A549 (cell line): ENCODE measurements around the gene ZNF548.

Experiments
- CHD2 ChIP-seq: fragments of 150-350 bp; IDR thresholded peaks from 2 replicates; pipeline ENCODE4 v1.6.1; 2014; ENCODE audit warnings: low read length; ENCODE audit not compliant: partially characterized antibody
- POLR2A ChIP-seq: IDR thresholded peaks from 2 replicates; pipeline ENCODE4 v1.6.1; 2012; ENCODE audit warnings: mild to moderate bottlenecking, low read length
- TF ChIP-seq, protein P1 (sequence below): fragments of >200 bp; sonication (Bioruptor Twin); formaldehyde crosslinking; IDR thresholded peaks from 3 replicates; pipeline ENCODE4 v1.5.1; 2016

- TF ChIP-seq POLR2A, result peak; percentile 50; the same call in 1 of the 2 replicates
- TF ChIP-seq, protein P1, sequence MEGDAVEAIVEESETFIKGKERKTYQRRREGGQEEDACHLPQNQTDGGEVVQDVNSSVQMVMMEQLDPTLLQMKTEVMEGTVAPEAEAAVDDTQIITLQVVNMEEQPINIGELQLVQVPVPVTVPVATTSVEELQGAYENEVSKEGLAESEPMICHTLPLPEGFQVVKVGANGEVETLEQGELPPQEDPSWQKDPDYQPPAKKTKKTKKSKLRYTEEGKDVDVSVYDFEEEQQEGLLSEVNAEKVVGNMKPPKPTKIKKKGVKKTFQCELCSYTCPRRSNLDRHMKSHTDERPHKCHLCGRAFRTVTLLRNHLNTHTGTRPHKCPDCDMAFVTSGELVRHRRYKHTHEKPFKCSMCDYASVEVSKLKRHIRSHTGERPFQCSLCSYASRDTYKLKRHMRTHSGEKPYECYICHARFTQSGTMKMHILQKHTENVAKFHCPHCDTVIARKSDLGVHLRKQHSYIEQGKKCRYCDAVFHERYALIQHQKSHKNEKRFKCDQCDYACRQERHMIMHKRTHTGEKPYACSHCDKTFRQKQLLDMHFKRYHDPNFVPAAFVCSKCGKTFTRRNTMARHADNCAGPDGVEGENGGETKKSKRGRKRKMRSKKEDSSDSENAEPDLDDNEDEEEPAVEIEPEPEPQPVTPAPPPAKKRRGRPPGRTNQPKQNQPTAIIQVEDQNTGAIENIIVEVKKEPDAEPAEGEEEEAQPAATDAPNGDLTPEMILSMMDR, result no peak
- no peak for TF ChIP-seq CHD2
Measured at GRCh38 chr19:57410877-57411671, 21.4 kb downstream of the ZNF548 start, which contains the start of gene ZNF17.
